ENCODE results near the gene XDH.

Gene XDH

DNA sequence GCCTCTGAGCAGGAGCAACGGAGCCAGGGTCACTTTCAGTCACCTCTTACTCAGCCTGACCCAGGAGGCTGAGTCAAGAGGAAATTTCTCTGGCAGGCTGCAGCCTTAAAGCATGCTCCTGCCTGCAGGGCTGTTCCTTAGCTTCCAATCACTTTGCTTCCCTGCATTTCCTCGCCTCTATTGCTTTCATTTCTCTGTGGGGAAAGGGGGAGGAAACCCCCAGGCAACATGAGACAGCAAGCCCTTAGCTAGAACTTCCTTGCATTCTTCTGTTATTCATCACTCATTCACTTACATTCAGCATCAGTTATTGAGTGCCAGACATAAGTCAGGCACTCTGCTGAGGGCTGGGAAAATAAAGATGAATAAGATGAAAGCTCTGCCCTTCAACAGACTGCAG lies 13.0 kb downstream of the XDH start:
- Histone ChIP-seq H3K4me3 (ENCODE audit: low read depth, low read length) (no peak overlapping the region), H3K27ac (no peak overlapping the region), H3K27me3 (ENCODE audit: insufficient read depth, low read depth, severe bottlenecking) (peaks cover 25% of the 10 kb centered on the region), H3K36me3 (no peaks in the 10 kb centered on the region), H3K9me3 (ENCODE audit: severe bottlenecking) (no peaks in the 10 kb centered on the region)
- TF ChIP-seq, protein P1, sequence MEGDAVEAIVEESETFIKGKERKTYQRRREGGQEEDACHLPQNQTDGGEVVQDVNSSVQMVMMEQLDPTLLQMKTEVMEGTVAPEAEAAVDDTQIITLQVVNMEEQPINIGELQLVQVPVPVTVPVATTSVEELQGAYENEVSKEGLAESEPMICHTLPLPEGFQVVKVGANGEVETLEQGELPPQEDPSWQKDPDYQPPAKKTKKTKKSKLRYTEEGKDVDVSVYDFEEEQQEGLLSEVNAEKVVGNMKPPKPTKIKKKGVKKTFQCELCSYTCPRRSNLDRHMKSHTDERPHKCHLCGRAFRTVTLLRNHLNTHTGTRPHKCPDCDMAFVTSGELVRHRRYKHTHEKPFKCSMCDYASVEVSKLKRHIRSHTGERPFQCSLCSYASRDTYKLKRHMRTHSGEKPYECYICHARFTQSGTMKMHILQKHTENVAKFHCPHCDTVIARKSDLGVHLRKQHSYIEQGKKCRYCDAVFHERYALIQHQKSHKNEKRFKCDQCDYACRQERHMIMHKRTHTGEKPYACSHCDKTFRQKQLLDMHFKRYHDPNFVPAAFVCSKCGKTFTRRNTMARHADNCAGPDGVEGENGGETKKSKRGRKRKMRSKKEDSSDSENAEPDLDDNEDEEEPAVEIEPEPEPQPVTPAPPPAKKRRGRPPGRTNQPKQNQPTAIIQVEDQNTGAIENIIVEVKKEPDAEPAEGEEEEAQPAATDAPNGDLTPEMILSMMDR (IDR thresholded peaks at IDR 0.05; ENCODE audit: low read depth, low read length), result no peak
- DNase-seq, result no peak

DNA sequence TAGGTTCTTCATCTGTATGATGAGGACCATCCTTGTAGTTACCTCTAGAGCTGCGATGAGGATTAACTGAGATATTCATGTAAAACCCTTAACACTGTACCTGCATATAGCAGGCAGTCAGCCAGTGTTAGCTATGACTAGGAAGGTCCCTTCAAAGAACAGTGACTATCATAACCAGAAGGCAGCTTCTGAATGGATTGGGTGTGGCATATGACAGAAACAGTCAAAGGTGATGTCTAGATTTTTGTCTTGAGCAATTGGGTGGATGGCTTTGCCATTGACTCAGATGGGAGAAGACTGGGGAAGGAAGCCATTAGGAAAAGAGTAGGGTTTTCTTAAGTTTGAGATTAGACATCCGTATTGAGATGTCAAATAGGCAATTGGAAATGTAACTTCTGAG lies 15.7 kb downstream of the XDH start:
- peaks cover 24% of the 10 kb centered on the region for H3K27me3 ChIP-seq (ENCODE audit: insufficient read depth, low read depth, severe bottlenecking)
- H3K36me3 ChIP-seq, result no peaks in the 10 kb centered on the region
- no peak overlapping the region for H3K4me3 ChIP-seq (ENCODE audit: low read depth, low read length)
- DNase-seq, result no peak
- H3K9me3 ChIP-seq (ENCODE audit: severe bottlenecking), result no peaks in the 10 kb centered on the region
- TF ChIP-seq, protein P1 (IDR thresholded peaks at IDR 0.05; ENCODE audit: low read depth, low read length), result no peak
- H3K27ac ChIP-seq, result no peak overlapping the region

DNA sequence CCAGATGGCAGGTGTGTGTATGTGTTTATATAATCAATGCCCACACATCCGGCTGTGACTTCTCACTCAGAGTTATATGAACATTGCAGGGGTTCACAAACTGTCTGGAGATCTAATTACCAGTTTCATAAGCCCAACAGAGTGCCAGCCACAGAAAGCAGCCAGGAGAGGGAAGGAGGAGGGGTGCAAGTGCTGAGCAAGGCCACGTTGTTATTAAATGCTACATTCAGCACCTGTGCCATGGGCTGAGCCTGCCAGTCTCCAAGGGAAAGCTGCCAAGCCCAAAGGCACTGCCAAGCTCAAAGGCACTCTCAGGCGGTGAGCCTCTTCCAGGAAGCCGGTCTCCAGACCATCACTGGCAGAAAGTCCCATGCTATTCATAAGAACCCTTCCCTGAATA lies 17.4 kb downstream of the XDH start:
- no peak overlapping the region for H3K4me3 ChIP-seq (ENCODE audit: low read depth, low read length)
- no peaks in the 10 kb centered on the region for H3K36me3 ChIP-seq
- no peak for DNase-seq
- no peaks in the 10 kb centered on the region for H3K9me3 ChIP-seq (ENCODE audit: severe bottlenecking)
- TF ChIP-seq, protein P1 (IDR thresholded peaks at IDR 0.05; ENCODE audit: low read depth, low read length), result no peak
- H3K27ac ChIP-seq, result no peak overlapping the region
- H3K27me3 ChIP-seq (ENCODE audit: insufficient read depth, low read depth, severe bottlenecking), result peaks cover 19% of the 10 kb centered on the region

DNA sequence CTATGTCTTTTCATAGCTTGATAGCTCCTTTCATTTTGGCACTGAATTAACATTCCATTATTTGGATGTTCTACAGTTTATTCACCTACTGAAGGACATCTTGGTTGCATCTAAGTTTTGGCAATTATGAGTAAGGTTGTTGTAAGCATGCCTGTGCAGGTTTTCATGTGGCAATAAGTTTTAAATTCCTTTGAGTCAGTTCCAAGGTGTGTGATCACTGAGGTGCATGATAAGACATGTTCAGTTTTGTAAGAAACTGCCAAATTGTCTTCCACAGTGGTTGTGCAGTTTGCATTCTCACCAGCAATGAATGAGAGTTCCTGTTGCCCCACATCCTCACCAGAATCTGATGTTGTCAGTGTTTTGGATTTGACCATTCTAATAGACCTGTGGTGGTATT lies 24.2 kb downstream of the XDH start:
- TF ChIP-seq, protein P1 (IDR thresholded peaks at IDR 0.05; ENCODE audit: low read depth, low read length), result no peak
- no peaks in the 10 kb centered on the region for H3K9me3 ChIP-seq (ENCODE audit: severe bottlenecking)
- H3K27me3 ChIP-seq (ENCODE audit: insufficient read depth, low read depth, severe bottlenecking), result peaks cover 11% of the 10 kb centered on the region
- no peak overlapping the region for H3K4me3 ChIP-seq (ENCODE audit: low read depth, low read length)
- DNase-seq, result no peak
- no peaks in the 10 kb centered on the region for H3K36me3 ChIP-seq
- no peak overlapping the region for H3K27ac ChIP-seq

DNA sequence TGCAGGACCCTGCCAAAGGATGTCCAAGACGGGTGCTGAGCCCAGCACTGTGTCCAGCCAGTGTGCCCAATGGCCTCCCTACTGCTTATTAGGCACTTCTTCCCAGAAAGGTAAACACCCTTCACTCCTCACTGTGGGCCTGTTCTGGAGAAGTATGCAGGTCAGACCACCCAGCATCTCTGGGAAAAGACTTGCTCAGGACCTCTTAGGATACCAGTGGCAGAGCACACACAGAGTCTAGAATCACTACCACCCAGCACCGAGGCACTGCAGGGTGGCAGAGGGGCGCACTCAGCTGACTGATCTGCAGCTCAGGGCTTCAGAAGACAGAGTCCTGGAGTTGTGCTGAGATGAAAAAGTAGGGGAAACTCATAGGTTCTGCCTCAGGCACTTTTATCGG lies 25.8 kb downstream of the XDH start:
- TF ChIP-seq, protein P1 (IDR thresholded peaks at IDR 0.05; ENCODE audit: low read depth, low read length), result no peak
- no peak overlapping the region for H3K27ac ChIP-seq
- H3K36me3 ChIP-seq, result no peaks in the 10 kb centered on the region

DNA sequence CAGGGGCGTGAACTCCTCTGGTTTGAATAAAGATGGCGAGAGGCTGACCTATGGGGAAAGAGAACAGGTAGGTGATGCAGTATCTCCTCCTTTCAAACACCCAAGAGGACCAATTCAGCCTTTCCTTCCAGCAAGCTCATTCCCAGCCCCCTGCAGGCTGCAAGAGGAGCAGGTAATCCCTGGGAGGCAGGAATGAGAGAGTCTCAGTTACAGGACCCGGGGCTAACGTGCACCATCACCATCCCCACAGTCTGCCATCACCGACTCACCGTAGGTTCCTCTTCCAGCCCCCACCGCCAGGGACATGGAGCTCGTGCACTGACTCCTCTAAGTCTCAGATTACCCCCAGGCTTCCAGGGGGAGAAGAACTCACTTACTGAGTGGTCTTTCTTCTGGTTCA lies 26.7 kb downstream of the XDH start:
- Histone ChIP-seq H3K27ac (no peak overlapping the region), H3K4me3 (ENCODE audit: low read depth, low read length) (no peak overlapping the region), H3K36me3 (no peaks in the 10 kb centered on the region), H3K27me3 (ENCODE audit: insufficient read depth, low read depth, severe bottlenecking) (peaks cover 4% of the 10 kb centered on the region), H3K9me3 (ENCODE audit: severe bottlenecking) (no peaks in the 10 kb centered on the region)
- DNase-seq, result peak; percentile 26
- TF ChIP-seq, protein P1 (IDR thresholded peaks at IDR 0.05; ENCODE audit: low read depth, low read length), result peak; percentile 48

More for the DNA sequence above, 25.8 kb downstream of the XDH start:
- Histone ChIP-seq H3K4me3 (ENCODE audit: low read depth, low read length) (no peak overlapping the region), H3K9me3 (ENCODE audit: severe bottlenecking) (no peaks in the 10 kb centered on the region), H3K27me3 (ENCODE audit: insufficient read depth, low read depth, severe bottlenecking) (peaks cover 4% of the 10 kb centered on the region)
- DNase-seq, result no peak
